ENCODE data around the gene PIAS1.
A peak's percentile ranks its signal among the peaks of the same experiment; 100 is the strongest.

The PIAS1 gene

GRCh38 chr15:68073576-68074288 is 19.6 kb downstream of the PIAS1 start:
- no peak for DNase-seq

GRCh38 chr15:68075764-68076385 is 21.8 kb downstream of the PIAS1 start:
- DNase-seq = no peak

GRCh38 chr15:68078365-68078764 is 24.2 kb downstream of the PIAS1 start:
- DNase-seq = no peak

GRCh38 chr15:68080334-68080733 is 26.2 kb downstream of the PIAS1 start:
- DNase-seq = no peak

- no peak for DNase-seq
Measured at GRCh38 chr15:68080783-68081182, 26.7 kb downstream of the PIAS1 start.

- DNase-seq = peak; percentile 46
Measured at GRCh38 chr15:68081869-68082505, 27.9 kb downstream of the PIAS1 start.

GRCh38 chr15:68082735-68083134 is 28.6 kb downstream of the PIAS1 start:
- DNase-seq = no peak

GRCh38 chr15:68083463-68083862 is 29.3 kb downstream of the PIAS1 start:
- DNase-seq = no peak

- DNase-seq = no peak
Measured at GRCh38 chr15:68085052-68085451, 30.9 kb downstream of the PIAS1 start.

- no peak for DNase-seq
Measured at GRCh38 chr15:68091743-68092142, 37.6 kb downstream of the PIAS1 start.

- no peak for DNase-seq
Measured at GRCh38 chr15:68096099-68096498, 42.0 kb downstream of the PIAS1 start.

GRCh38 chr15:68097029-68097428 is 42.9 kb downstream of the PIAS1 start:
- no peak for DNase-seq

- no peak for DNase-seq
Measured at GRCh38 chr15:68098465-68098864, 44.4 kb downstream of the PIAS1 start.

GRCh38 chr15:68100194-68100593 is 46.1 kb downstream of the PIAS1 start:
- DNase-seq = no peak

GRCh38 chr15:68103603-68104002 is 49.5 kb downstream of the PIAS1 start:
- DNase-seq = no peak

GRCh38 chr15:68106656-68107055 is 52.5 kb downstream of the PIAS1 start:
- DNase-seq = no peak

GRCh38 chr15:68107142-68107541 is 53.0 kb downstream of the PIAS1 start:
- no peak for DNase-seq

GRCh38 chr15:68112706-68113105 is 58.6 kb downstream of the PIAS1 start:
- DNase-seq = peak; percentile 30

GRCh38 chr15:68113273-68113672 is 59.2 kb downstream of the PIAS1 start:
- no peak for DNase-seq

- peak; percentile 25 for DNase-seq
Measured at GRCh38 chr15:68113751-68114150, 59.6 kb downstream of the PIAS1 start.

- DNase-seq = peak; percentile 61
Measured at GRCh38 chr15:68114356-68114755, 60.2 kb downstream of the PIAS1 start.

- no peak for DNase-seq
Measured at GRCh38 chr15:68114840-68115239, 60.7 kb downstream of the PIAS1 start.

- DNase-seq = no peak
Measured at GRCh38 chr15:68124700-68125099, 70.6 kb downstream of the PIAS1 start.

GRCh38 chr15:68126396-68126795 is 72.3 kb downstream of the PIAS1 start:
- DNase-seq = no peak
